ENCODE measurements around the gene TCAF2.
"Not testable (repeated sequence)": the region's sequence is repeated elsewhere in the genome, so short reads cannot be mapped to it uniquely, and the experiment has no call there.

The TCAF2 gene

DNA sequence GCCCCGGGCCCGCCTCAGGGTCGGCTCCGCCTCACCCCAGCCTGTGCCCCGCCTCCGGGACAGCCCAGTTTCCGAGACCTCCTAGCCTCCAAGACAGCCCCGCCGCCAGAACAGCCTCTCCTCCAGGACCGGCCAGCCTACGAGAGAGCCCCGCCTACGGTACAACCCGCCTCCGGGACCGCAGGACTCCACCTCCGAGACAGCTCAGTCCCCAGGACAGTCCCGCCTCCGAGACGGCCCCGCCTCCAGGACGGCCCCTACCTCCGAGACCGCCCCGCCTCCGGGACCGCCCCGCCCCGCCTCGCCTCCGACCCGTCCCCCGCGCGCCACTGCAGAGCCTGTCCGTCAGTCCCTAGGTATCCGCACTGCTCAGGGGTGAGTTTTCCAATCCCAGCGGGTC is at the start of gene TCAF2:
Gene TCAF2 (plus strand): TSS at position 329 of the 400 bp plus-strand sequence.
- DNase-seq: not testable (repeated sequence)

DNA sequence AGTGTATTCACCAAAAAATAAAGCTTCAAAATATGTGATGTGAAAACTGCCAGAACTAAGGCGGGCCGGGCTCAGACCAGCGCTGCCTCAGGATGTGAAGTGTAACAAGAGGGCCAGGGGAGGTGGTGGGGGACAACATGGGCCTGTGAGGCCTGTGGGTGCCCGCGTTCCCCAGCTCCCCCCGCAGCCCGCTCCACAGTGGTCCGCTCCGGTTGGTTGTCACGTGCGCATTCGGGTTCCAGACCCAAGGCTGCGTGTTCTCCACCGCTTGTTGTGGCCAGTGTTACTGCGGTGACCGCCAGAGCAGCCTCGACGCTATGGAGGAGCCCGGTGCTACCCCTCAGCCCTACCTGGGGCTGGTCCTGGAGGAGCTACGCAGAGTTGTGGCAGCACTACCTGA is 49.3 kb upstream of the TCAF2 start, which contains the start of gene CTAGE15:
Gene CTAGE15 (plus strand): TSS at position 301 of the 400 bp plus-strand sequence. CDS start 17 bp downstream, at position 318.
- DNase-seq: not testable (repeated sequence)

DNA sequence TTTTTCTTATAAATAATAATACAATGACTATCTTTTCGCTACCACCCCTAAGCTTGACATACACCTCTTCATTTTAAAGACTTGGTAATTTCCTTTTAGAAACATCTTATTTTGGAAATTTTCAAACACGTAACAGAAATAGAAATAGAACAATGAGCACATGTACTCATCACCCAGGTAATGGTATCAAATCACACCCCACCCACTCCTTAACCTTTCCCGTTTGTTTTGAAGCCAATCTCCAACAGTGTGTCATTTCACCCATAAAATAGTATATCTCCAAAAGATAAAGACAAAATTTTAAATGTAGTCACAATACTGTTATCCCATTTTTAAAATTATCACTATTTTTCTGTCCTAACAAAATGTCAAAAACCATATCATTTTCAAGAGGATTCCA is 32.6 kb upstream of the TCAF2 start:
- DNase-seq: not testable (repeated sequence)

DNA sequence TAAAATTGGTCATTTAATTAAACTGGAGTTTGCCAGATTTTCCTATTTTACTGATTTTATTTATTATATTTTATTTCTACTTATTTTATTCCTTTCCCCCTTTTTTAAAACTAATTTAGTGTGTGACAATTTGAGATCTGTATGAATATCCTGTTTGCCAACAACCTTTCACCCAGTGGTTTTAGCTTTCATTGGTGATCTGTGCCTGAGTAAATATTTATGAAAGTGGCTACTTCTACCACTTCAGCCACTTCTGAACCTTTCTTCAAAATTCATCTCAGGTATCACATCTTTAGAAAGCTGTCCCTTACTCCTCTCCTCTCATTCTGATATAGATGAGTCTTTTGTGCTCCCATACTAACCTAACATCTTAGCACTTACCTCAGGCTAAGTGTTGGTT is 30.9 kb upstream of the TCAF2 start:
- DNase-seq: not testable (repeated sequence)

DNA sequence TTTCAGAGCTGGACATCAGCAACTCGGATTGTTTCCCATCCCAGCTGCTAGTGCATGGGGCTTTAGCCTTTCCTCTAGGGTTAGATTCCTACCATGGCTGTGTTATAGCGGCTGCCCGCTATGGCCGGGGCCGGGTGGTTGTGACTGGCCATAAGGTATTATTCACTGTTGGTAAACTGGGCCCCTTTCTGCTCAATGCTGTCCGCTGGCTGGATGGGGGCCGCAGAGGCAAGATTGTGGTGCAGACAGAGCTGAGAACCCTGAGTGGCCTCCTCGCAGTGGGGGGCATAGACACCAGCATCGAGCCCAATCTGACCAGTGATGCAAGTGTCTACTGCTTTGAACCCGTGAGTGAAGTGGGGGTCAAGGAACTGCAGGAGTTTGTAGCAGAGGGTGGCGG is 22.7 kb upstream of the TCAF2 start:
- DNase-seq: not testable (repeated sequence)

DNA sequence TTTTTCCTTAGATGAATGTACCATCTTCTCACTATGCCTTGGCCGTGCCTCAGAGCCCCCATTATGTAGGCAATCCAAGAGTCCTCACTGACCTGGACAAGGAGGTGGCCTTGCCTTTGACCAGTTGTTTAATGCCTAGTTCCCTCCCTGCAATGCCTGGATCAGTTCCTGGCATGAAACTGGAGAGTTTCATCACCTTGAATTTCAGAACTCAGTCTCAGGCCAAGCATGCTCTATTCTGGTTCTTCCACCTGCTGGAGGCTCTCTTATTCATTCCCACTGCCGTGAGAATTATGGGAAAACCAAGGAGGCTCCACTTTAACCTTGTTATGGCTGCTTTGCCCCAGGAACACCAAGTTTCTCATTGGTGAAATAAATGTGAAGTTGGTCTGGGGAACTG is 17.2 kb upstream of the TCAF2 start:
- DNase-seq: not testable (repeated sequence)

DNA sequence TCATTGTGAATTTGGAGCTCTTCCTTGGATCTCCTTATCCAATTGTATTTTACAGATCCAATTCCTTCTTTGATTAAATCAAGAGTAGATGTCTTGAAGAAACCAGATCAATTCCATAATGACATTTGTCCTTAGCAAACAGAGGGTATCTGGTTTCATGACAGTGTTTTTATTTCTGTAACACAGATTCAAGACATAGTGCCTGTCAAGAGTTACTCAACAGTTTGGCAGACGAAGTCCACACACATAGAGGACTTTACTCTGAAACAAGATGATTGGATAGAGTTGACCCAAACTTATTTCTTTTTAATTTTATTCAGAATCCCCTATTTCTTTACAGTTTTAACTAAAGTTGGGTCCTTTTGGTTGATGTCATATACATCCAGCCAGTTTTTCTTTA is 14.7 kb upstream of the TCAF2 start:
- not testable (repeated sequence) for DNase-seq

DNA sequence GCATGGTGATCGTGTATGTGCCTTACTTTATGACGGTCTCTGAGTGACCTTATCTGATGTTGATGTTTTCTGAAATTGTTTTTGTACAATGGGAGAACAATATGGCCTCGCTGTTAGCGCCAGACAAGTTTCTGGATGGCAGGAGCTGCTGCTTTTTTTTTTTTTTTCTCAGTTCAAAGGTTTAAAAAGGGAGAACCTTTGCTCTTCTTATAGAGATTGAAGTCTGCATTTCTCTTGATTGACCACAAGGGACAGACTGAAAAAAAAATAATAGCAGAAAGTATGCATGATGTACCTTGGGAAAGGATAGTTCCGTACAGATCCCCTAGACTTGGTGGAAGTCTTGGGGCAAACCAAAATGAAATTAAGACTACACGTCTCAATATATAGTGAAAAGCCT is 5.2 kb upstream of the TCAF2 start:
- DNase-seq: not testable (repeated sequence)

DNA sequence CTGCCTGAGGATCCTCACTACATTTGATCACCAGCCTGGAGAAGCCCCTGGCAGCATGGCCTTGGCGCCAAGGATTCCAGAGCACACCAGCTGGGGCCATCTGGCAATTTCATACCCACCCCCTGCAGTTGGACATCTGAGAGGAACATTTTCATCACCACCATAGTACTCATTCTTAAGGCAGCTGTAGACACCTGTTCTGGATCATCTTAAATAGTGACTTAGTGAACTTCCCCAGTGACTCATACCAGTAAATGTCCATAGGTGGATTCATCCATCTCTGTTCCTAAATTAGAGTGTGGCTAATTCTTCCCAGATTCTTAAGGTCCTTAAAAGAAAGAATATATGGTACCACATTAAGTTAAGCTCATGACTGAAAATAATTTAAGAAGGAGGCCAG is 3.6 kb upstream of the TCAF2 start:
- not testable (repeated sequence) for DNase-seq

DNA sequence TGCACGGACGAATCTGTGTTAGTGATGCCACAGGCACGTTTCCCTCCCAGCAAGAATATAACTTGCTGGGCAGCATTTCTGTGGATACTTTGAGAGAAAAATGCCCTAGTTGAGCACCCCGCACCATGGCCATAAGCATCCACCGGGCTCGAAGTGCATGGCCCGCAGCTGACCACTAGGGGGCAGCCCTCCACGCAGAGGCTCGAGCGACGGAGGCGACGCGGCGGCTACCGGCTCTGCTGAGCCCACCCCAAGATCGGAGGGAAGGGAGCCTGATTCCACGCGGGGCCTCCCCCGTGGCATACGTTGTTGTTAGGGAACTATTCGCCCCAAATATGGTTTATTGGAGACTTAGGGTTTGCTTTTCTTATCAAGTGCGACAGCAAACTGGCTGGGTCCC is 716 bp upstream of the TCAF2 start:
- DNase-seq: not testable (repeated sequence)

DNA sequence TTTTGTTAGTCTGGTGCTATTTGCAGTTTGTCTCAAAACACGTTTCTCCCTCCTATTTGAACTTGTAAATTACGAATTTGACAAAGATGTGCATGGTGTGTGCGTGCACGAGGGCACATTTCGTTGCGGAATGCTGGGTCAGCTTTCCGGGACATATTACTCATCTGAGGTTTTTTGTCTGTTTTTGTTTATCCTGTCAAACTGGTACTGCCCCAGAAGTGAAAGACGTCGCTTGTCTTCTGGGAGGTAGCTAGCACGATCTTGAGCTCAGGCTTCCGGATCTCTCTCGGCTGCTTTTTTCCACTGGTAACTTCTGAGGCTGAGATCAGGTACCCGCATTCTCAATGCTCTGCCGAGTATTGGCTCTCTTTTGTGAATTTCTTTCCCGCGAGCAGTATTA is 401 bp downstream of the TCAF2 start:
- not testable (repeated sequence) for DNase-seq

DNA sequence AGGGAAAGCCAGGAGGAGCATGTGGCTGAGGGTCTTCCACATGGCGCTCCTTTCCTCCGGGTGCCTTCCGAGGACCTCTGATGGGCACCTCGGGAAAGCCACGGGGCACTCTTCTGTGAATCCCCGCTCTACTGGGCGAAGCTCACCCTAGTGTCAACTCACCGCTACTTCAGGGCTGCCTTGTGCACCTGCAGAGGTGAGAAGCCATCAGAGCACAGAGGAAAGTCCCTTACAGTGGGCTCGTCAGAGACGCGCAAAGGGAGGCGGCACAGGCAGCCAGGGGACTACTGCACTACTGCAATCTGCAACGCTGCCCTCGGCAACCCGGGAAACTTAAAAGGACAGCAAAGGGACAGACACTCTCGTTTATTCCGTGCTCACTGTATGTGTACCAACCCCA is 1.4 kb downstream of the TCAF2 start:
- DNase-seq: not testable (repeated sequence)

DNA sequence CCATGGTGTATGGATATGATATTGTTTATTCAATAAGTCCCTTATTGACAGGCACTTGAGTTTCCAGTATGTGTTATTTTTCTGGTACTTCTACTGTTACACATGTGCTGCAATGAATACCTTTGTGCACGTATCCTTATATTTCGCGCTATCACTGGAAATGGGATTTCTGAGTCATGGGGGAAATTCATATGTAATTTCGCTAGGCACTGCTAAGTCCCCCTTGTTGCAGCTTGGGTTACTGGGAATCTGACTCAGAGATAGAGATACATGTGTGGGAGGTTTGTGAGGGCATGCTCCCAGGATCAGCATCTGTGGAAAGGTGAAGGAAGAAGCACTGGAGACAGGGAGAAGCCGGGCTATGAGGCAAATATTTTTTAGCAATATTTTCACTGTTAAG is 9.9 kb downstream of the TCAF2 start:
- DNase-seq: not testable (repeated sequence)

DNA sequence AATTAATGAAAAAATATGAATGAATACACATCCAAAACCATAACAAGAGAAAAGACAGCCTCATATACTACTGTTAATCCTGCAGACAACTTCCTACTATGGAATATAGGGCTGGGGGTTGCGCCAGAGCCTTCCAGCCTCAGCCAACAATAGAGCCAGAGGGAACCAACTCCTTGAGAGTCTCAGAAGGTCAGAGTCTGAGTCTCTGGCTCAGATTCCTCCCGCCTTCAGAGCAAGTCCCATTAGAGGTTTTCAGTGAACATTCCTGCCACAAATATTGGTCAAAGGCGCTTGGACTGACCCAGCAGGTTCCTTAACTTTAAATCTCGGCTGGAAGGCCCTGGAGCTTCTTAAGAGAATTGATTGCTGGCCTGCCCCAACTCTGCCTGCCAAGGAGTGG is 11.7 kb downstream of the TCAF2 start:
- not testable (repeated sequence) for DNase-seq

DNA sequence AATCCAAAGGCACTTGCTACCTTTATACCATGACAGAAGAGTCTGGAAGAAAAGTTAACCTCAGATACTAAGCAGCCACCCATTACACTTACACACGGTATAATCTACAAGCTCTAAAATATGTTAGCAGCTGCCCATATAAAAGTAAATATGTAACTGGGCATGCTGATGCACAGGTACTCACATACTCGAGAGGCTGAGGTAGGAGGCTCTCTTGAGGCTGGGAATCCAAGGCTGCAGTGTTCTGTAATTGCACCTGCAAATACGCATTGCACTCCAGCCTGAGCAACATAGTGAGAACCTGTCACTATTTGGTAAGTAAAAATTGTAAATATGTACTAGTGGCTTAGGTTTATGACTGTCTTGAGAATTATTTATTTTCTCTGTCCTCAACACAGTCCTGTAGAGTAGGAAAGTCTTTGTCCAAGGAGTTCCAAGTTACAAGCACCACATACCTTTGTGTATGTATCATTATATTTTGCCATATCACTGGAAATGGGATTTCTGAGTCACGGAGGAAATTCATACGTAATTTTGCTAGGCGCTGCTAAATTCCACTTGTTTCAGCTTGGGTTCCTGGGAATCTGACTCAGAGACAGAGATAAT is 12.3 kb downstream of the TCAF2 start:
- DNase-seq: not testable (repeated sequence)

DNA sequence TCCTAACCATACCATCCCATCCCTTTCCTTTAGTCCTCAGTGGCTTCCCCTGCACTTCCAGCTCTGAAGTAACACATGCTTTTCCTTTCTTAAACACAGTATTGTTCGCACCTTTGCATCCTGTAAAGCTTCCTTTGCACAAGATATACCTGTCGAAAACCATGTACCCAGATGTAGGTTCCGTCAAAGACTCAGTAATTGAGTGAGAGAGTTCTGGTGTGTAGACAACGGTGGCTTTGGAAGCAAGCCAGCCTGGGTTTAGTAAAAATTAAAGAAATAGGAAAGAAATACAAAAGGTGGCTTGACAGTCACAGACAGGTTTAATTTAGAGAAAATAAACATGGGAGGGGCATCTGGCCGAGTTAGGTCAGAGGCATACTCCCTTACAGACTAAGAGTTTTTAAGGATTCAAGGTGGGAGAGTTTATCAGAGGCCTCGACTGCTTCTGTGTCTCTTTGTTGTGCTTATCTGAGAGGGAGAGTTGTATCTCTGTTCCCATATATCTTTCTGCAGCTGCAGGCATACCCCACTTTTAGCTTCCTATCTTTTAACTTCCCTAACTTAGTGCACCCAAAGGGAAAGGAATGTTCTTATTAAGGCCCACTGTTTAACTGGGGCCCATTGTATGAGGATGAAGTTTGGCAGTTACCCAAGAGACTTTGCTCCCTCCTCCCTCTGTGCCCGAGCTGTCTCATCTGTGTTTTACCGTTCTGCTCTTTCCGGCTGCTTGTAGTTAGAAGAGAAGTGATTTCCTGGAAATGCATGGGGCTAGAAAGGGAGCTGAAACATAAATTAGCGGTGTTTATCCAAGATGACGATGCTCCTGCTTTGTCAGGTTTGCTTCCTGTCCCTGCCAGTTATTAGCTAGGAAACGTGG is 14.8 kb downstream of the TCAF2 start:
- not testable (repeated sequence) for DNase-seq

DNA sequence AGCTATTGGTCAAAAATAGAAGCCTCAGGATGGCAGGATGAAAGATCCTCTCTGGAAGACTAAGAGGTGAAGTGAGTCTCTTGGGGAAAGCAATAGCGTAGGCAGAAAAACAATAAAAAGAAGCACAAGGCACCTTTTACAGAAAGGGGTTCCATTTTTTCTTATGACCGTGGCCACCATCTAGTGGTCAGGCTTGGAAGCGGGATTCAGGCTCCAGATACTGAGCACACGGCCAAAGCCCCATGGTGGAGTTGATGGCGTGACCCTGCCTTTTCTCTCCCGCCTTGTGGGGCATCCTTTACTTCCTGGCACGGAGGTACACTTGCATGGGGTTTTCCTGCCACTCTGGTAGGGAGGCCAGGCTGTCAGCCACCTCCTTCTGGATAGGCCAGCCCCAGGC is 18.6 kb downstream of the TCAF2 start:
- not testable (repeated sequence) for DNase-seq

DNA sequence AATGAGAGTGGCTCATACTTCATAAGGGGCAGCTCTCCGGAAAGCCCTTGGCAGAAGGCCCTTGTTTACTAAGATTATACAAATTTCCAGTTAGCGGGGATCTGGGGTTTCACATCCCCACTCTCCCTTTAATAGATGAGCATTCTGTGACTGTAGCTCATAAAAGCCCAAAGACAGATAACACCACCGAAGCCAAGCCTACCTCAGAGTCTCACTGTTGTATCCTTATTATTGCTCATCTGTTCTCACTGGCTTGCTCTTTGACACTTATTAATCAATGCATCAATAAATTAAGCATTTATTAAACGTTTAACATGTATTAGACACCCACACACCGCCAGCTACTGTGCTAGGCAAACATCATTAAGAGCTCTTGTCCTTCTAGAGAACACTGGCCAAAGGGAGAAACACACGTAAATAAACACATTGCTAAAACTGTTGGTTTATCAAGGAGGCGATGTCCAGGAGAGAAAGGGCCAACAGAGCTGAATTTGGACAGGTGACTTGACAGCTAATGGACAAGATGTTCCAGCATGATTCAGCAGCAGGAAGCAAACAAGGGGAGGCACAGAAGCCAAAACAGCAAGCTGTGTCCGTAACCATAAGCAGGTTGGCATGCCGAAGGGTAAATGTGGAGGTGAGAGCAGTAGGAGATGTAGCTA is 19.9 kb downstream of the TCAF2 start:
- DNase-seq: not testable (repeated sequence)

DNA sequence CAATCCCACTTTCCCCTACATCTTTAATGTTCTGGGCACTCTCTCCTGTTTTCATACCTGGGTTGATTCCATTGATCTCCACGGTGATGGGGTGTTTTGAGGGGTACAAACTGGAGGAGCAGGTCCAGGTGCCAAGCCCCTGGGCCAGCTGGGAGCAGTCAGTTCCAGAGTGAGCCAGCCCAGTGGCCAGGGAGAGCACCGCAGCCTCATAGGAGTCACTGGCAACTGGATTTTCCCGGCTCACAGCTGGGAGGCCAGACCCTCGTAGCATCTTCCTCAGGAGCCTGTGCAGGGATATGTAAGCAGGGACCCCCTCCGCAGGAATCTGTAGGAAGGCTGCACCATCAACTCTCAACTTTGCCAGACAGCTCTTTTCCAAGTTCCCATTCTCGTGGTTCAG is 25.8 kb downstream of the TCAF2 start:
- not testable (repeated sequence) for DNase-seq

DNA sequence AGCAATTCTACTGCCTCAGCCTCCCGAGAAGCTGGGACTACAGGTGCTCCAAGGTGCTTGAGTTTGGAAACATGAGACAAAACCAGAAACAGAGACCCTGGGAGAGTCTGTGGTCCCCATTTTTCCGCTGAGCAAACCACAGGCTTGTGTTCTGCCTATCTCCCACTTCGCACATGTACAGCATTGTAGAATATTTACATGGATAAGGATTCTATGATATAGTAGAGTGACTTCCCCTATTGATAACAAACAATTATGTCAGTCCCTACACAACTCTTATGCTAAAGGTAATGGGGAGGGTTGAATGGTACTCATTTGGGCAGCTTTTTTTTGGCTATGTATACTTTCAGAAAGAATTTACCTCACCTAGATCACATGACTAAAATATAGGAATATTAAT is 29.1 kb downstream of the TCAF2 start:
- DNase-seq: not testable (repeated sequence)

DNA sequence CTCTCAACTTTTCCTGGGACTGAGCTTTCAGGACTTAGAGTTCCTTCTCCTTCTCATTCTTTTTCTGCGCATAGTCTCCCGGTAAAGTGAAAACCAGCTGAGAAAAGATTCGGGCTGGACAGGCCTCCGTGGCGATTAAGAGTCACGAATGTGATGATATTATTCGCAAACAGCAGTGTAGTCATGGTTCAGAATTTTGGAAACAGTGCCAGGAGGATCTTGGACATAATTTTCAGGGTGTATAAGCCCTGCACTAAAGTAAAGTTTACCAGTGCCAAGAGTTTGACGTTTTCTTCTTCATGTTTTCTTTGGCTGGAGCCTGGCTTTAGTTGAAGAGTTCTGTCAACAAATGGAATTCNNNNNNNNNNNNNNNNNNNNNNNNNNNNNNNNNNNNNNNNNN is 29.7 kb downstream of the TCAF2 start:
- not testable (repeated sequence) for DNase-seq
